Lung (tissue), 12 donors: ENCODE data around the gene SLC25A45. TPM values are rescaled to one million over a fixed set of nuclear protein-coding genes. Genes with fewer than 3 reads are reported as not detected.

Experiments used
- ATAC-seq: fragments of 200-7000 bp; cut with Tn5 transposase; one replicate; pipeline ENCODE4 v1.9.1; 2020; ENCODE audit warnings: moderate number of reproducible peaks; ENCODE audit not compliant: insufficient read depth, low FRiP score
- DNase-seq, 3 donors: peaks; one replicate each; pipeline ENCODE4 v3.0.0-alpha.2; 2013 to 2017
- H3K27ac ChIP-seq, 2 donors: one replicate each; pipeline ENCODE4 v1.5.1; 2013; ENCODE audit warnings: mild to moderate bottlenecking in 2 of 2, moderate library complexity in 2 of 2, control low read depth in 1 of 2, inconsistent platforms in 1 of 2, low read depth in 1 of 2, low read length in 1 of 2
- H3K27me3 ChIP-seq, 3 donors: one replicate each; pipeline ENCODE4 v1.5.1; 2013; ENCODE audit warnings: low read length in 2 of 3; ENCODE audit not compliant: control insufficient read depth in 3 of 3, insufficient read depth in 3 of 3
- H3K36me3 ChIP-seq, 4 donors: one replicate each; pipeline ENCODE4 v1.5.1; 2013; ENCODE audit warnings: low read length in 4 of 4, mild to moderate bottlenecking in 1 of 4, moderate library complexity in 1 of 4; ENCODE audit not compliant: control insufficient read depth in 4 of 4, insufficient read depth in 4 of 4
- H3K4me1 ChIP-seq, 5 donors: one replicate each; pipeline ENCODE4 v1.5.1; 2013; ENCODE audit warnings: low read length in 5 of 5, mild to moderate bottlenecking in 2 of 5, moderate library complexity in 1 of 5; ENCODE audit not compliant: control insufficient read depth in 5 of 5, insufficient read depth in 5 of 5
- H3K4me3 ChIP-seq: one replicate; pipeline ENCODE4 v1.5.1; 2013; ENCODE audit warnings: mild to moderate bottlenecking, control low read depth, moderate library complexity
- H3K9ac ChIP-seq, 2 donors: one replicate each; pipeline ENCODE4 v1.5.1; 2013; ENCODE audit warnings: low read length in 2 of 2, control low read depth in 1 of 2; ENCODE audit not compliant: insufficient read depth in 1 of 2
- H3K9me3 ChIP-seq, 4 donors: one replicate each; pipeline ENCODE4 v1.5.1; 2013; ENCODE audit warnings: low read length in 3 of 4, mild to moderate bottlenecking in 1 of 4, moderate library complexity in 1 of 4; ENCODE audit not compliant: control insufficient read depth in 4 of 4, insufficient read depth in 3 of 4
- WGBS, 2 donors: extraction: QIAGEN DNeasy Blood & Tissue Kit; methylation state at CpG; one replicate each; pipeline ENCODE4 v1.1.7; 2013; 5-methylcytosine and 5-hydroxymethylcytosine counted together
- polyA plus RNA-seq, 2 donors: library from polyadenylated mRNA; stranded (reverse); fragments of 200-250 nt; gene quantifications; one replicate each; pipeline ENCODE4 v1.2.1, GENCODE V29; 2013
- total RNA-seq, 2 donors: library from RNA; depleted of rRNA in 1 of 2; stranded (reverse); fragments of >200 nt in 1 of 2; gene quantifications; one replicate each; pipeline ENCODE4 v1.2.1, GENCODE V29; 2014 to 2021
- TF ChIP-seq, protein P1 (sequence below): IDR thresholded peaks from 2 replicates; pipeline ENCODE4 v1.5.1; 2012; ENCODE audit warnings: mild to moderate bottlenecking; ENCODE audit errors: control extremely low read depth, extremely low read depth
- donor health status: control.
- donor health status: control.
- donor health status: Bipolar disorder and iron deficiency.
- donor health status: healthy.
- donor health status: DM: yes; HTN: yes; CAD: no.

The SLC25A45 gene
- total and polyA plus RNA-seq, 4 donors: 5.5 to 15.6 (median 8.1) TPM

DNA sequence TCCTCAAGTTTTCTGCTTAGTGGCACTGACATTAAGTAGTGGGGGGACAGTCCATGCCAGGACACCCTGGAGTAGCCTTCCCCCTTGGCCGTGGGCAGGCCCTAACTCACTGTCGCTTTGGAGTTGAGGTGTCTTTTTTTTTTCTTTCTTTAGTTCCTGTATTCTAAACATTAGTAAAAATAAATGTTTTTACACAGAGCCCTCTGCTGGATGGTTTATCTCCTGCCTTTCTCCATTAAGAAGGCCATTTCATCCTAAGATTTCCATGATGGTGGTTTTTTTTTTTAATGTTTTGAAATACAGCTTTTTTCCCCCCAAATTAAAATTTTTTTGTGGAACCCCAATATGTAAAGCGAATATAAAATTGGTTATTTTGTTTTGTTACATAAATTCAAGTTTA is 29.7 kb downstream of the SLC25A45 start:
- no peak overlapping the region for H3K27ac ChIP-seq
- peaks cover 0 to 13% (median 6%) of the 10 kb centered on the region in 5 donors for H3K4me1 ChIP-seq
- no peak overlapping the region for H3K9ac ChIP-seq
- ATAC-seq (no peak), DNase-seq (peak in 2 of 3 donors; percentile 22 to 40)
- TF ChIP-seq, protein P1, sequence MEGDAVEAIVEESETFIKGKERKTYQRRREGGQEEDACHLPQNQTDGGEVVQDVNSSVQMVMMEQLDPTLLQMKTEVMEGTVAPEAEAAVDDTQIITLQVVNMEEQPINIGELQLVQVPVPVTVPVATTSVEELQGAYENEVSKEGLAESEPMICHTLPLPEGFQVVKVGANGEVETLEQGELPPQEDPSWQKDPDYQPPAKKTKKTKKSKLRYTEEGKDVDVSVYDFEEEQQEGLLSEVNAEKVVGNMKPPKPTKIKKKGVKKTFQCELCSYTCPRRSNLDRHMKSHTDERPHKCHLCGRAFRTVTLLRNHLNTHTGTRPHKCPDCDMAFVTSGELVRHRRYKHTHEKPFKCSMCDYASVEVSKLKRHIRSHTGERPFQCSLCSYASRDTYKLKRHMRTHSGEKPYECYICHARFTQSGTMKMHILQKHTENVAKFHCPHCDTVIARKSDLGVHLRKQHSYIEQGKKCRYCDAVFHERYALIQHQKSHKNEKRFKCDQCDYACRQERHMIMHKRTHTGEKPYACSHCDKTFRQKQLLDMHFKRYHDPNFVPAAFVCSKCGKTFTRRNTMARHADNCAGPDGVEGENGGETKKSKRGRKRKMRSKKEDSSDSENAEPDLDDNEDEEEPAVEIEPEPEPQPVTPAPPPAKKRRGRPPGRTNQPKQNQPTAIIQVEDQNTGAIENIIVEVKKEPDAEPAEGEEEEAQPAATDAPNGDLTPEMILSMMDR: no peak
- peaks cover 23 to 32% (median 27%) of the 10 kb centered on the region in 4 donors for H3K36me3 ChIP-seq
- H3K27me3 ChIP-seq: peaks cover 0 to 8% (median 7%) of the 10 kb centered on the region in 3 donors
- WGBS, 2 donors: 58 to 75% methylated on average over 3 of the region's 3 CpGs
- H3K4me3 ChIP-seq: no peak overlapping the region
- H3K9me3 ChIP-seq: no peaks in the 10 kb centered on the region

DNA sequence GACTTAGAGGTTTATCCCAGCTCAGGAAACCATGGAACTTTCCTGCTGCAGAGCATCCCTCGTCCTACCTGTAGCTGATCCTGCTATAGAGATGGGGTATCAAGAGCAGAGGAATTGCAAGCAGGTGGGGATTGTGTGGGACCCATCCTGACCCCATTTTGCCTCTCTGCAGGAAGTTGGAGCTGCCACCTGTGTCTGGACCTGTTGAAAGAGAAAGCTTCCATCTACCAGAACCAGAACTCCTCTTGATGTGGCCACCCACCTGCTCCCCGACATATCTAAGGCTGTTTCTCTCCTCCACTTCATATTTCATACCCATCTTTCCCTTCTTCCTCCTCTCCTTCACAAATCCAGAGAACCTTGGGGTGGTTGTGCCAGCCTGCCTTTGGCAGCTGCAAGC is 30.9 kb downstream of the SLC25A45 start:
- no peak overlapping the region for H3K4me3 ChIP-seq
- ATAC-seq: no peak
- H3K9me3 ChIP-seq: no peaks in the 10 kb centered on the region
- peaks cover 0 to 13% (median 6%) of the 10 kb centered on the region in 5 donors for H3K4me1 ChIP-seq
- 93 to 98% methylated on average over 2 of the region's 2 CpGs for WGBS, 2 donors
- peaks cover 28 to 36% (median 30%) of the 10 kb centered on the region in 4 donors for H3K36me3 ChIP-seq
- DNase-seq: no peak
- no peak overlapping the region for H3K9ac ChIP-seq
- peaks cover 0 to 4% (median 4%) of the 10 kb centered on the region in 3 donors for H3K27me3 ChIP-seq
- no peak overlapping the region for H3K27ac ChIP-seq
- TF ChIP-seq, protein P1: no peak

- ATAC-seq (no peak), DNase-seq (no peak)
- peaks cover 44 to 63% (median 53%) of the 10 kb centered on the region in 4 donors for H3K36me3 ChIP-seq
- WGBS, 2 donors: 94 to 95% methylated on average over 3 of the region's 3 CpGs
- no peak overlapping the region for H3K9ac ChIP-seq
- H3K27me3 ChIP-seq: no peaks in the 10 kb centered on the region
- H3K9me3 ChIP-seq: no peaks in the 10 kb centered on the region
- H3K27ac ChIP-seq: no peak overlapping the region
- no peak overlapping the region for H3K4me3 ChIP-seq
- no peaks in the 10 kb centered on the region for H3K4me1 ChIP-seq
- TF ChIP-seq, protein P1: no peak
Measured at GRCh38 chr11:65341856-65342255, 40.6 kb downstream of the SLC25A45 start.

DNA sequence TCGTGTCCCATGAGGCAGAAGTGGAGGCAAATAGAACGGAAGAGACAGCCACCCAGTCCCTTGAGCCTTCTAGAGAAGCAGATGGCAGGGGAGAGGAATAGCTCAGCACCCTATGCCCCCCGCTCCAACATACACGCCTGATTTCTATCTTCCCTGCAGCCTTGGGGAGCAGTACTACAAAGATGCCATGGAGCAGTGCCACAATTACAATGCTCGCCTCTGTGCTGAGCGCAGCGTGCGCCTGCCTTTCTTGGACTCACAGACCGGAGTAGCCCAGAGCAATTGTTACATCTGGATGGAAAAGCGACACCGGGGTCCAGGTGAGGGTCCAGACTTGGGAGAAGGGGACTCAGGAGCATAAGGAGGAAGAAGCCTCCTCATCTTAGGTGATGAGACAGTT is 42.2 kb downstream of the SLC25A45 start:
- ATAC-seq: no peak
- Histone ChIP-seq H3K9ac (no peak overlapping the region), H3K27me3 (no peaks in the 10 kb centered on the region), H3K4me3 (no peak overlapping the region), H3K36me3 (peaks cover 32 to 51% (median 40%) of the 10 kb centered on the region in 4 donors), H3K9me3 (no peaks in the 10 kb centered on the region), H3K27ac (no peak overlapping the region), H3K4me1 (peaks cover 0 to 4% (median 2%) of the 10 kb centered on the region in 5 donors)
- WGBS, 2 donors: 96 to 97% methylated on average over 11 of the region's 11 CpGs
- no peak for DNase-seq
- TF ChIP-seq, protein P1: no peak
